ENCODE results near the gene PKNOX1.
"Not testable (repeated sequence)": the region's sequence is repeated elsewhere in the genome, so short reads cannot be mapped to it uniquely, and the experiment has no call there.

Gene PKNOX1, protein sequence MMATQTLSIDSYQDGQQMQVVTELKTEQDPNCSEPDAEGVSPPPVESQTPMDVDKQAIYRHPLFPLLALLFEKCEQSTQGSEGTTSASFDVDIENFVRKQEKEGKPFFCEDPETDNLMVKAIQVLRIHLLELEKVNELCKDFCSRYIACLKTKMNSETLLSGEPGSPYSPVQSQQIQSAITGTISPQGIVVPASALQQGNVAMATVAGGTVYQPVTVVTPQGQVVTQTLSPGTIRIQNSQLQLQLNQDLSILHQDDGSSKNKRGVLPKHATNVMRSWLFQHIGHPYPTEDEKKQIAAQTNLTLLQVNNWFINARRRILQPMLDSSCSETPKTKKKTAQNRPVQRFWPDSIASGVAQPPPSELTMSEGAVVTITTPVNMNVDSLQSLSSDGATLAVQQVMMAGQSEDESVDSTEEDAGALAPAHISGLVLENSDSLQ

DNA sequence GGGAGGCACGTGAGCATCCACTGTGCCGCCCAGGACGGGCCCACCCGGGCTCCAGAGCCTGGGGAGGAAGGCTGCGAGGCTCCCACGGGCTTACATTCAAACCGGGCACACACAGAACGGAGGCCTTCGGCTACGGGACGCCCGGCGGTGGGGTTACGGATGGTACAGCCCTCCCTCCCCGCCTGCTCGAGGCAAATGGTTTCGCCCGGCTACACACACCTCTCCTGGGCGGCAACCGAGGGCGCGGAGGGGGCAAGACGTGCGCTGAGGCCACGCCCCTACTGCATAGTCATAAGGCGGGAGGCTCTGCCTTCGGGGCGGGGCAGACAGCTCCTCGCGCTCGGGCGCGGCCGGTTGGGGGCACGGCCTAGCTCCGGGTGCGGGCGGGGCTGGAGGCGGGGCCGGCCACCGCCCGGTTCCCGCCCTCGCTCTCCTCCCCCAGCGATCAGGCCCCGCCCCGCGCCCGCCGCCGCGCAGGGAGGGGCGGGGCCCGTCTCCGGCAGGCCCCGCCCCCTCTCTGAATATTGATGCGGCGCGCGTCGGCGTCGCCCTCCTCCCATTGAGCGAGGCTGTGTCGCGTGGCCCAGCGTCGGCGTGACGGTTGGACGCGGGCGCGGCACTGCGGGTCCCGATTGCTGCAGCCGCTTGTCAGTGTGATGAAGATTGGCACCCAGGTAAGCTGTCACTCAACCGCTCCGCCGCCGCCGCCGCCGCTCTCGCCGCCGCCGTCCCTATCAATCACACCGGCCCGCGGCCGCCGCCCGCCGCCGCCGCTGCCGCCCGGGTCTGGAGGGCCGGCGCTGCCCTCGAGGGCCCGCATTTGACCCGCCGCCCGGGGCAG, at the start of gene PKNOX1:
TSS of gene PKNOX1 (plus strand) at position 572 of the 841 bp plus-strand sequence. CDS start 29,820 bp downstream, outside the sequence.
- DNase-seq: peak; percentile 90 to 100 (median 99)

DNA sequence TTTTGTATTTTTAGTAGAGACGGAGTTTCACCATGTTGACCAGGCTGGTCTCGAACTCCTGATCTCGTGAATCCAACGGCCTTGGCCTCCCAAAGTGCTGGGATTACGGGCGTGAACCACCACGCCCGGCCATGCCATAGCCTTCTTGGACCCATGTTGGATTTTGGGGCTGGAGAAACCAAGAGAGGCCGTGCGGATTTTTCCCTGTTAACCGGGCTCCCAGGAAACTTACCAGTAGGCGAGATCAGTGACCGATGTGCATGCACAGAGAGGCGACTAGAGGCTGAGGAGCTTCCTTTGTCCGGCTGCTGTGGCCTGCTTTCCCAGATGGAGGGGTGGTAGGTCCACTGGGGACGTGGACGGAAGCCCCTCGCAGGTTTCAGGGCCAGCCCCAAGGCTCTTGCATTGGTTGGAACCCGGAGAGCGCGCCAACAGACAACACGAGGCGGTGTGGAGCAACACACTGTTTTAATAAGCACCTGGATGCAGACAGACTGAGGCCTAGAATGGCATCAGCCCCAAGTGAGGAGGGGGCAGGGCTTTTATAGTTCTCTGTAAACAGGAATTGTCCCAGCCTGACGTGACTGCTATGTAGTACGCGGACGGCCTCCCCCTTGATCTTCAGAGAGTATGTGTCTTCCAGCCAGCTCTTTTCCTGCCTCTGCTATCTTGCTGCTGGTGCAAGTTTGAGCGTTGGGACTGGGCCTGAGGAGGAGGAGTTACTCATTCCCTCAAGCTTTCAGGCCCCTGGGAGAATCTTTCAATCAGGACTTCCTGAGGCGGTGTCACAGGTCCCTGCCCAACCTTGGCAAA, 49.0 kb upstream of the PKNOX1 start, which contains the start of gene ERVH48-1:
TSS of gene ERVH48-1 (minus strand) at position 517 of the 813 bp plus-strand sequence. CDS start 6,624 bp downstream, outside the sequence.
- DNase-seq: no peak

DNA sequence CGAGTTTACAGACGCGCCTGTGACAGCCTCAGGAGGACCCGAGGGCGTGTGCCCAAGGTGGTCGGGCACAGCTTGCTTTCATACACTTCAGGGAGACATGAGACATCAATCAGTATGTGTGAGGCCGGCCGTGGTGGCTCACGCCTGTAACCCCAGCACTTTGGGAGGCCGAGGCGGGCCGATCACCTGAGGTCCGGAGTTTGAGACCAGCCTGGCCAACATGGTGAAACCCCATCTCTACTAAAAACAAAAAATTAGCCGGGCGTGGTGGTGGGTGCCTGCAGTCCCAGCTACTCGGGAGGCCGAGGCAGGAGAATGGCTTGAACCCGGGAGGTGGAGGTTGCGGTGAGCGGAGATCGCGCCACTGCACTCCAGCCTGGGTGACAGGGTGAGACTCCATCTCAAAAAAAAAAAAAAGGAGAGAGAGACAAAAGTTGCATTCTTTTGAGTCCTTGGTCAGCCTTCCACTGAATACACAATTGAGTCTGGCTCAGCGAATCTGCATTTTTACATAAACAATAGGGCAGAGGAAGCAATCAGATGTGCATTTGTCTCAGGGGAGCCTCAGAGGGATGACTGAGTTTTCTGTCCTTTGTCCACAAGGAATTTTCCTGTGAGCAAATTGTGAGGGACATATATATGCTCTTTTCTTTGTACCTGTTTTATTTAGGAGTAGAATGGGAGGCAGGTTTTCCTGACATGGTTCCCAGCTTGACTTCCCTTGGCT, 46.7 kb upstream of the PKNOX1 start:
- peak in 5 of 51 donors; percentile 9 to 49 (median 17) for DNase-seq

DNA sequence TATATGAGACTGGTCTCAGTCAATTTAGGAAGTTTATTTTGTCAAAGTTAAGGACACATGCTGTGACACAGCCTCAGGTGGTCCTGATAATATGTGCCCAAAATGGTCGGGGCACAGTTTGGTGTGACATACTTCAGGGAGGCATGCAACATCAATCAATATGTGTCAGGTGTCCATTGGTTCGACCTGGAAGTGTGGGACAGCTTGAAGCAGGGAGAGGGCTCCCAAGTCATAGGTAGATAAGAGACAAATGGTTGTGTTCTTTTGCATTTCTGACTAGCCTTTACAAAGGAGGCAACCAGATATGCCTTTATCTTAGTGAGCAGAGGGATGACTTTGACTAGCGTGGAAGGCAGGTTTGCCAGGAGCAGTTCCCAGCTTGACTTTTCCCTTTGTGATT, 44.4 kb upstream of the PKNOX1 start:
- DNase-seq: no peak

DNA sequence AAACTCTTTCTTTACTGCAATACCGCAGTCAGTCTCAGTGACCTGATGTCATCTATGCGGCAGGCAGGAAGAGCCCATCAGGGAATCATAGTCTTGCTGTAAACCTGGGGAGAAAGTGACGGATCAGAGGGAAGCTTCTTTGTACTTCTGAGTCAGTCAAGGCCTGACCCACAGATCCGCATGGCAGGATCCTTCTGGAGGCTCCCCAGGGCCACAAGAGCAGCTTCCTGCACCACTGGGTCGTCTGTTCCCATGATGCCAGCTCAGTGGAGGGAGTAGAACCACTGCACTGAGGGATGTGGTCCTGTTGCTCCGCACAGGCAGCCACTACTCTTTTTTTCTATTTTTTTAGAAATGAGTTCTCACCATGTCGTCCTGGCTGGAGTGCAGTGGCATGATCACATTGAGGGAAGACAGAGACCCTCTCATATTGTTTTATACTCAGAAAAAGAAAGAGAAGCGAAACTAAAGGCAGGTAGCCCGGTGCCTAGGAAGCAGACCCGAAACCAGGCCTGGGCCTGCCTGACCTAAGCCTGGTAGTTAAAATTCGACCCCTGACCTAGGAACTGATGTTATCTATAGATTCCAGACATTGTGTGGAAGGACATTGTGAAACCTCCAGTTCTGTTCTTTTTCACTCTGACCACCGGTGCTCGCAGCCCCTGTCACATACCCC, 42.7 kb upstream of the PKNOX1 start:
- DNase-seq: no peak

DNA sequence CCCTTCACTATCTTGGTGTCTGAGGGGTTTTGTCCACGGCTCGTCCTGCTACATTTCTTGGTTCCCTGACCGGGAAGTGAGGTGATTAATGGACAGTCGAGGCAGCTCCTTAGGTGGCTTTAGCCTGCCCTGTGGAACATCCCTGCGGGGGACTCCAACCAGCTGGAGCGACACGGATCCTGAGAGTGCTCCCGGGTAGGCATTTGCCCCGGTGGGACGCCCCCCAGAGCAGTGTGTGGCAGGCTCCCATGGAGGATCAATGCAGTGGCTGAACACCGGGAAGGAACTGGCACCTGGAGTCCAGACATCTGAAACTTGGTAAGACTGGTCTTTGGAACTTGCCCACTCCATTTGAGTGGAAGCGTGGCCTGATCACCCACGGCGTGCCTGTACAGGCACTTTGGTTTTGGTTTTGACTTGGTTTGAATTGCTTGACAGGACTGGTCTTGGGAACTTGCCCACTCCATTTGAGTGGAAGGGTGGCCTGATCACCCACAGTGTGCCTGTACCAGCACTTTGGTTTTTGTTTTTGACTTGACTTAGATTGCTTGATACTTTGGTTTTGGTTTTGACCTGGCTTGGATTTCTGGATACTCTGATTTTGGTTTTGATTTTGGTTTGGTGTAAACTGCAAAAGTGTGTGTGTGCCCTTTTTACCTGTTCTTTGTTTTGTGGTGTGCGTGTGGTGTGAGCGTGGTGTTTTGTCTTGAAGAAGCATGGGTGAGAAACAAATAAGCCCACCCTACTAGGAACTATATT, 41.8 kb upstream of the PKNOX1 start:
- DNase-seq: not testable (repeated sequence)

DNA sequence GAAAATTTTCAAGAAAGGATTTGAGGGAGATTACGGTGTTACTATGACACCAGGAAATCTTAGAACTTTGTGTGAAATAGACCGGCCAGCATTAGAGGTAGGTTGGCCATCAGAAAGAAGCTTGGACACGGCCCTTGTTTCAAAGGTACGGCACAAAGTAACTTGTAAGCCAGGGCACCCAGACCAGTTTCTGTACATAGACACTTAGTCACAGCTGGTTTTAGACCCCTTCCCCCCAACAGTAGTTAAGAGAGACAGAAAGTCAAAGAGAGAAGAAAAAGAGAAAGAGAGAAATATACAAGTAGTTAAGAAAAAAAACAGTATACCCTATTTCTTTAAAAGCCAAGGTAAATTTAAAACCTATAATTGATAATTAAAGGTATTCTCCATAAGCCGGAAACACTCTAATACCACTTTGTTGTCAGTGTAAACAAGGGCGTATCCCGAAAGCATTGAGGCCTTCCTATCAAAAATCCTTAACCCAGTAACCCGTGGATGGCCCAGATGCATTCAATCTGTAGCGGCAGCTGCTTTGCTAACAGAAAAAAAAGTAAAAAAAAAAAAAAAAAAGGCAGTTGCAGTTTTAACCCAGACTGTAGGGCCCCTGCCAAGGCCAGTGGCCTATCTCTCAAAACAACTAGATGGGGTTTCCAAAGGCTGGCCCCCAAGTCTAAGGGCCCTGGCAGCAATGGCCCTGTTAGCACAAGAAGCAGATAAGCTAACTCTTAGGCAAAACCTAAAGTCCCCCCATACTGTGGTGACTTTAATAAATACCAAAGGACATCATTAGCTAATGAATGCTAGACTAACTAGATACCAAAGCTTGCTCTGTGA, 41.0 kb upstream of the PKNOX1 start:
- DNase-seq: not testable (repeated sequence)

DNA sequence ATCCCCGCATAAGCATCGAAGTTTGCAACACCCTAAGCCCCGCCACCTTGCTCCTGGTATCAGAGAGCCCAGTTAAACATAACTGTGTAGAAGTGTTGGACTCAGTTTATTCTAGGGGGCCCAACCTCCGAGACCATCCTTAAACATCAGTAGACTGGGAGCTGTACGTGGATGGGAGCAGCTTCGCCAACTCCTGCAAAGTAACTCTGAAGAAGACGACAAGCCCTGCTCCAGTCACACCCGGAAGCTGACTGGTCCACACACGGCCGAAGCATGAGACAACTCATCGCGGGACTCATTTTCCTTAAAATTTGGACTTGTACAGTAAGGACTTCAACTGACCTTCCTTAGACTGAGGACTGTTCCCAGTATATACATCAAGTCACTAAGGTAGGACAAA, 40.4 kb upstream of the PKNOX1 start:
- not testable (repeated sequence) for DNase-seq

DNA sequence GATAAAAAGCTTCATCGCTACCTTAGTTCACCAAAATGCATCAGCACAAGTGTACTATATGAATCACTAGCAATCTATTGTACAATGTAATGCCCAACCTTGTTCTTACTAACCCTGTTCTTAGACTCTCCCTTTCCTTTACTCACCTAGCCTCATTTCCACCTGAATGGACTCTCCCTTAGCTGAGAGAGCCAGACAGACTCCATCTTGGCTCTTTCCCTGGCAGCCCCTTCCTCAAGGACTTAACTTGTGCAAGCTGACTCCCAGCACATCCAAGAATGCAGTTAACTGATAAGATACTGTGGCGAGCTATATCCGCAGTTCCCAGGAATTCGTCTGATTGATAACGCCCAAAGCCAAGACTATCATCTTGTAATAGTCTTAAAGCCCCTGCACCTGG, 38.0 kb upstream of the PKNOX1 start:
- DNase-seq: not testable (repeated sequence)

DNA sequence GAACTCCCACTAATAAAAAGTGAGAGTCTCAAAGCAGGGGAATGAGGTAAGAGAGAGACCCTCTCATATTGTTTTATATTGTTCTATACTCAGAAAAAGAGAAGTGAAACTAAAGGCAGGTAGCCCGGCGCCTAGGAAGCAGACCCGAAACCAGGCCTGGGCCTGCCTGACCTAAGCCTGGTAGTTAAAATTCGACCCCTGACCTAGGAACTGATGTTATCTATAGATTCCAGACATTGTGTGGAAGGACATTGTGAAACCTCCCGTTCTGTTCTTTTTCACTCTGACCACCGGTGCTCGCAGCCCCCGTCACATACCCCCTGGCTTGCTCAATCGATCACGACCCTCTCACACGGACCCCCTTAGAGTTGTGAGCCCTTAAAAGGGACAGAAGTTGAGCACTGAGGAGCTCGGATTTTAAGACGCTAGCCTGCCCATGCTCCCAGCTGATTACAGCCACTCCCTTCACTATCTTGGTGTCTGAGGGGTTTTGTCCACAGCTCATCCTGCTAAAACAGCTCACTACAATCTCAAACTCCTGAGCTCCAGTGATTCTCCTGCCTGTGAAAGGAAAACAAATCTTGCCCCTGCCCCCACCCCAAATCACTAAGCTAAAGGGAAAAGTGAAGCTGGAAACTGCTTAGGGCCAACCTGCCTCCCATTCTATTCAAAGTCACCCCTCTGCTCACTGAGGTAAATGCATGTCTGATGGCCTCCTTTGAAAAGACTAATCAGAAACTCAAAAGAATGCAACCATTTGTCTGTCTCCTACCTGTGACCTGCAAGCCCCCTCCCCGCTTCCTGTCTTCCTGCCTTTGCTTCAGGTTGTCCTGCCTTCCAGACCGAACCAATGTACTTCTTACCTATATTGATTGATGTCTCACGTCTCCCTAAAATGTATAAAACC, 37.1 kb upstream of the PKNOX1 start:
- not testable (repeated sequence) for DNase-seq

DNA sequence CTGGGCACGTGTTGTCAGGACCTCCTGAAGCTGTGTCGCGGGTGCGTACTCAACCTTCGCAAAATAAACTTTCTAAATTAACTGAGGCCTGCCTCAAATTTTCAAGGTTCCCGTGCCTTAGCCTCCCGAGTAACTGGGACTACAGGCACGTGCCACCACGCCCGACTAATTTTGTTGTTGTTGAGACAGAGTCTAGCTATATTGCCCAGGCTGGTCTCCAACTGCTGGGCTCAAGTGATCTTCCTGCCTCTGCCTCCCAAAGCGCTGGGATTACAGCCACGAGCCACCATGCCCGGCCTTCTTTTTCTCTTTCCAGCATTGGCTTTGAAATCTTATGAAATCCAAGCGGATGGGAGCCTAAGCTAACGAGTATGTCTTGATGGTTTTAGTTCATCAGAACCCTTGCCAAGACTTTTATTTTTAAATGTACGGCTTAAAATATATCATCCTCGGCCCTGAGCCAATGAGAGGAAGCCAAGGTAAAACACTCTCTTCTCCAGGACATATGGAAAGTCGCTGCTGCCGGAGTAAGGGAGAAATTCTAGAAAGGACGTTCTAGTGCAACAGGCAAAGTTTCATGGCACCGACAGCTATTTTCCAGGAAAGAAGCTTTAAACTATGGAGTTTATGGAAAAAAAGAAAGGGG, 36.3 kb upstream of the PKNOX1 start:
- DNase-seq: no peak

DNA sequence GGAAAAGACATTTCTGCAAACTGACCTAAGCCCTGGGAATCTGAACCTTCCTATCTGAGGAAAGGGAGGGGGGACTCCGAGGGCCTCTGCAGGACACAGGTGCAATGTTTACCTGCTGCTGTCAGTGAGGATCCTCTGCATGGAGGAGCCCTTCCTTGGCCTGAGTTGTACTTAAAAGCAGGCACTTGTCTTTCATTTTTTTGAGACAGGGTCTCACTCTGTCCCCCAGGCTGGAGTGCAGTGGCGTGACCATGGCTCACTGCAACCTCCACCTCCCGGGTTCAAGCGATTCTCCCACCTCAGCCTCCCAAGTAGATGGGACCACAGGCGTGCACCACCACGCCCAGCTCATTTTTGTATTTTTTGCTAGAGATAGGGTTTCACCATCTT, 35.8 kb upstream of the PKNOX1 start:
- not testable (repeated sequence) for DNase-seq

DNA sequence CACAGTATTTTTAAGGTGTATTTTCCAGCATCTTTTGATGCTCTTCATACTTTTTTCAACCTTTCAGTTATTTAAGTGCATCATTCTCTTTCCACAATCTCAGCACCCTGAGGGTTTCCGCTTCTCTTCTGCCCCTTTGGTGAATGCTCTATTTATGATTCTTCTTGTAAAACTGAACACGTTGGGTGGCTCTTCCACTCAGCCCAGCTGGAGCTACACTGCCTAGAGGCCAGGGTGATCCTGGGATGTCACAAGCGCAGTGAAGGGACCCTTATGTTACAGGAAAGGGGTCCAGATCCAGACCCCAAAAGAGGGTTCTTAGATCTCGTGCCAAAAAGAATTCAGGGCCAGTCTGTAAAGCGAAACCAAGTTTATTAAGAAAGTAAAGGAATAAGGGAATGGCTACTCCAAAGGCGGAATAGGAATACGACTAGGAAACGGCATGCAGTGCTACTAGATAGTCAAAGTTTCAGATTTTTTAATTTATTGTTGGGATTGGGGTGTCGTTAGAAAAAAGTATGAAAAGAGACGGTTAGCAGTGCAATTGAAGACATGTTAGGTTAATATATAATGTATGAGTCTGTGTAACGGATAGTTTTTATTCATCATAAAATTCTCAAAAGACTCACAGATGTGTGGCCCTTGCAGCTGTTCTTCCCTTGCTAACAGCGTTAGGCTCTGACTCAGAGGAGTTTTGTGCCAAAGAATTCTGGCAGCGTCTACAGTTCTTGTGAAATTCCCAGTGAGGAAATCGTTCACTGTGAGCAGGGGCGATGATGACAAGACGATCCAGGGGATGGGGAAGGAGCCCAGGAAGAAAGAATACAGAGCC, 34.6 kb upstream of the PKNOX1 start:
- peak in 35 of 51 donors; percentile 3 to 82 (median 45) for DNase-seq

DNA sequence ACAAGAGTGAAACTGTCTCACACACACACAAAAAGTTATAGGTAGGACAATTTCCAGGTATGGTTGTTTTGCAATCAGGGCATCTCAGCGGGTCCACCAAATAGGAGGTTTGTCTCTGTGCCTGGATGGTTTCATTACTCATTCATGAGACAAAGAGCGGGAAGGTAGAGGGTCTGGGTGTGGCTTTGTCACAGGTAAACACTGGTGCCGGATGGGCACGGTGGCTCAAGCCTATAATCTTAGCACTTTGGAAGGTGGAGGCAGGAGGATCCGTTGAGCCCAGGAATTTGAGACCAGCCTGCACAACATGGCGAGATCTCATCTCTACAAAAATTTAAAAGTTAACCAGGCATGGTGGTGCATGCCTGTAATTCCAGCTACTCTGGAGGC, 32.7 kb upstream of the PKNOX1 start:
- DNase-seq: no peak

DNA sequence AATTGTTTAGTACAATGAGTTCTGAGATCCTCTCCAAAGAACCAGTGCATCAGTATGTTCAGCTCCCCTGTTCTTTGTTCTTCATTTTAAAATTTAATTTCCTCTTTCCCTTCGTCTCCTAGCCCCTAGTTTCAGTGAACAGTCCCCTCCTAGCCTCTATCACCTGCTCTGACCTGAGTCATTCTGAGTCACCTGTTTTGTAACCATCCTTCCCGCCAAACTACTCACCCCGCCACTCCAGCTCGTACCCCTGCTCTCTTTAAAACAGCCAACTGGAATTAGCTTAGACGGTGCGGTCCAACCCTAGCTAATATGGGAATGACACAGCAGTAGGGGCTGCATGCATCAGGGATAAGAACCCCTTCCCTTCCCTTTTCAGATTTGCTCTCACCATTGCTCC, 32.1 kb upstream of the PKNOX1 start:
- DNase-seq: no peak

Measured in hypothalamus (tissue), 51 donors.